Neural cell (in vitro differentiated cells): ENCODE measurements around the gene PLXNC1. TPM values are rescaled to one million over a fixed set of nuclear protein-coding genes. Genes with fewer than 3 reads are reported as not detected.

Source experiments
- H2AFZ ChIP-seq: fragments of 200-600, 300-800 bp; sonication (generic), shearing (Covaris generic); 2 replicates; pipeline ENCODE4 v1.6.0; 2014; ENCODE audit warnings: low read depth, mild to moderate bottlenecking, antibody characterized with exemption, low read length, moderate library complexity
- H3F3A ChIP-seq: fragments of 200-600 bp; shearing (Covaris generic); 2 replicates; pipeline ENCODE4 v1.6.1; 2016; ENCODE audit warnings: mild to moderate bottlenecking, moderate library complexity, mixed read lengths, antibody characterized with exemption, low read length; ENCODE audit not compliant: insufficient read depth, poor library complexity, severe bottlenecking
- H3K27ac ChIP-seq: fragments of 200-600, 300-800 bp; sonication (generic), shearing (Covaris generic); 2 replicates; pipeline ENCODE4 v1.5.1; 2014; ENCODE audit warnings: mild to moderate bottlenecking, low read length, moderate library complexity
- H3K27me3 ChIP-seq: fragments of 300-800, 200-600 bp; sonication (generic), shearing (Covaris generic); 2 replicates; pipeline ENCODE4 v1.6.0; 2014; ENCODE audit warnings: mild to moderate bottlenecking, low read depth, low read length, moderate library complexity; ENCODE audit not compliant: insufficient read depth
- H3K36me3 ChIP-seq: fragments of 300-800, 200-600 bp; sonication (generic), shearing (Covaris generic); 2 replicates; pipeline ENCODE4 v1.5.1; 2014; ENCODE audit warnings: mild to moderate bottlenecking, antibody characterized with exemption, low read length, moderate library complexity; ENCODE audit not compliant: insufficient read depth
- H3K4me2 ChIP-seq: fragments of 300-800, 200-600 bp; sonication (generic), shearing (Covaris generic); 2 replicates; pipeline ENCODE4 v1.6.0; 2014; ENCODE audit warnings: mild to moderate bottlenecking, low read length
- H3K4me3 ChIP-seq: fragments of 300-800, 200-600 bp; sonication (generic), shearing (Covaris generic); 2 replicates; pipeline ENCODE4 v1.5.1; 2014; ENCODE audit warnings: mild to moderate bottlenecking, low read length, moderate library complexity
- H3K79me2 ChIP-seq: fragments of 200-600 bp; shearing (Covaris generic); replicated peaks from 2 replicates; pipeline ENCODE4 v1.6.0; 2014; ENCODE audit warnings: mild to moderate bottlenecking, low read length, moderate library complexity; ENCODE audit not compliant: insufficient read depth
- H3K9ac ChIP-seq: fragments of 300-800, 200-600 bp; sonication (generic), shearing (Covaris generic); 2 replicates; pipeline ENCODE4 v1.6.1; 2016; ENCODE audit warnings: mild to moderate bottlenecking, low read length, mixed read lengths
- H3K9me2 ChIP-seq: fragments of 200-600 bp; shearing (Covaris generic); 2 replicates; pipeline ENCODE4 v1.6.1; 2016; ENCODE audit warnings: mild to moderate bottlenecking, low read length, mixed read lengths; ENCODE audit not compliant: insufficient read depth
- H3K9me3 ChIP-seq: fragments of 200-600, 300-800 bp; sonication (generic), shearing (Covaris generic); 2 replicates; pipeline ENCODE4 v1.6.1; 2016; ENCODE audit warnings: mild to moderate bottlenecking, mixed run types, low read length, moderate library complexity, mixed read lengths
- H4K20me1 ChIP-seq: fragments of 200-600 bp; shearing (Covaris generic); 2 replicates; pipeline ENCODE4 v1.6.1; 2016; ENCODE audit warnings: mild to moderate bottlenecking, mixed run types; ENCODE audit not compliant: insufficient read depth
- EP300 ChIP-seq: fragments of 450-650 bp; conservative IDR thresholded peaks from 2 replicates; pipeline ENCODE4 v1.6.1; 2014; ENCODE audit warnings: antibody characterized with exemption, mild to moderate bottlenecking, moderate library complexity; ENCODE audit not compliant: poor library complexity, severe bottlenecking
- EZH2 ChIP-seq: fragments of 200-600, 300-800 bp; shearing (Covaris generic), sonication (generic); IDR thresholded peaks from 2 replicates; pipeline ENCODE4 v1.6.1; 2014; ENCODE audit warnings: antibody characterized with exemption, low read length, borderline replicate concordance, mild to moderate bottlenecking; ENCODE audit not compliant: insufficient read depth, poor library complexity, severe bottlenecking
- MXI1 ChIP-seq: fragments of 450-650 bp; conservative IDR thresholded peaks from 2 replicates; pipeline ENCODE4 v1.6.1; 2014; ENCODE audit warnings: antibody characterized with exemption, mild to moderate bottlenecking; ENCODE audit not compliant: poor library complexity, severe bottlenecking
- POLR2AphosphoS5 ChIP-seq: IDR thresholded peaks from 2 replicates; pipeline ENCODE4 v1.6.1; 2012
- RAD21 ChIP-seq: fragments of 450-650 bp; conservative IDR thresholded peaks from 2 replicates; pipeline ENCODE4 v1.6.1; 2014; ENCODE audit warnings: antibody characterized with exemption, mild to moderate bottlenecking, moderate library complexity
- SMC3 ChIP-seq: fragments of 450-650 bp; conservative IDR thresholded peaks from 2 replicates; pipeline ENCODE4 v1.6.1; 2014; ENCODE audit warnings: antibody characterized with exemption, mild to moderate bottlenecking, moderate library complexity; ENCODE audit not compliant: poor library complexity
- TAF1 ChIP-seq: IDR thresholded peaks from 2 replicates; pipeline ENCODE4 v1.6.1; 2012; ENCODE audit warnings: low read depth
- polyA plus RNA-seq: library from polyadenylated mRNA; depleted of rRNA; stranded (reverse); fragments of >200 nt; gene quantifications from 2 replicates; pipeline ENCODE4 v1.2.3, GENCODE V29; 2014
- TF ChIP-seq, protein P1 (sequence below): fragments of 450-650 bp; IDR thresholded peaks from 2 replicates; pipeline ENCODE4 v1.5.1; 2014; ENCODE audit warnings: antibody characterized with exemption, mild to moderate bottlenecking, moderate library complexity; ENCODE audit not compliant: poor library complexity, severe bottlenecking
- TF ChIP-seq, protein P2 (sequence below): IDR thresholded peaks from 2 replicates; pipeline ENCODE4 v1.6.1; 2012; ENCODE audit warnings: borderline replicate concordance

Gene PLXNC1
- polyA plus RNA-seq, 1 donor from 2014 or later, result 76.3 TPM

DNA sequence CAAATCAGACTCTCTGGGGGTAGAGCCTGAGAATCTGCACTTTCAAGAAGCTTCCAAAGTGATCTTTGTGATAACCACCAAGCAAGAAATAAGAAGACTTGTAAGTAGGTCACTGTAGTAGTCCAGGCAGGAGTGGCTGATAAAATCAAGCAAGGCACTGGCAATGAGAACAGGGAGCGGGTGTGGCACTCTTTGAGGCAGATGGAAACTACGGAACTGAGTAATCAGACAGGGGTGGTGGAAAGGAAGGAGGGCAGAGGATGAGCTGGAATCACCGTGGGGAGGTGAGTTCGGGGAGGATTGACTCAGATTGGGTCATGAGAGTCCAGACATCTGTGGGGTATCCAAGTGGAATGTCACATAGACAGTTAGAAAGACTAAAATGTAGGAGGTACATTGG, 44.4 kb upstream of the PLXNC1 start:
- H3K27ac ChIP-seq, result no peak overlapping the region
- TF ChIP-seq TAF1, result no peak
- TF ChIP-seq SMC3, result no peak
- no peak for TF ChIP-seq MXI1
- no peak for TF ChIP-seq POLR2AphosphoS5
- TF ChIP-seq, protein P1, sequence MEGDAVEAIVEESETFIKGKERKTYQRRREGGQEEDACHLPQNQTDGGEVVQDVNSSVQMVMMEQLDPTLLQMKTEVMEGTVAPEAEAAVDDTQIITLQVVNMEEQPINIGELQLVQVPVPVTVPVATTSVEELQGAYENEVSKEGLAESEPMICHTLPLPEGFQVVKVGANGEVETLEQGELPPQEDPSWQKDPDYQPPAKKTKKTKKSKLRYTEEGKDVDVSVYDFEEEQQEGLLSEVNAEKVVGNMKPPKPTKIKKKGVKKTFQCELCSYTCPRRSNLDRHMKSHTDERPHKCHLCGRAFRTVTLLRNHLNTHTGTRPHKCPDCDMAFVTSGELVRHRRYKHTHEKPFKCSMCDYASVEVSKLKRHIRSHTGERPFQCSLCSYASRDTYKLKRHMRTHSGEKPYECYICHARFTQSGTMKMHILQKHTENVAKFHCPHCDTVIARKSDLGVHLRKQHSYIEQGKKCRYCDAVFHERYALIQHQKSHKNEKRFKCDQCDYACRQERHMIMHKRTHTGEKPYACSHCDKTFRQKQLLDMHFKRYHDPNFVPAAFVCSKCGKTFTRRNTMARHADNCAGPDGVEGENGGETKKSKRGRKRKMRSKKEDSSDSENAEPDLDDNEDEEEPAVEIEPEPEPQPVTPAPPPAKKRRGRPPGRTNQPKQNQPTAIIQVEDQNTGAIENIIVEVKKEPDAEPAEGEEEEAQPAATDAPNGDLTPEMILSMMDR, result no peak
- TF ChIP-seq RAD21, result no peak
- TF ChIP-seq EP300, result no peak
- TF ChIP-seq, protein P2, sequence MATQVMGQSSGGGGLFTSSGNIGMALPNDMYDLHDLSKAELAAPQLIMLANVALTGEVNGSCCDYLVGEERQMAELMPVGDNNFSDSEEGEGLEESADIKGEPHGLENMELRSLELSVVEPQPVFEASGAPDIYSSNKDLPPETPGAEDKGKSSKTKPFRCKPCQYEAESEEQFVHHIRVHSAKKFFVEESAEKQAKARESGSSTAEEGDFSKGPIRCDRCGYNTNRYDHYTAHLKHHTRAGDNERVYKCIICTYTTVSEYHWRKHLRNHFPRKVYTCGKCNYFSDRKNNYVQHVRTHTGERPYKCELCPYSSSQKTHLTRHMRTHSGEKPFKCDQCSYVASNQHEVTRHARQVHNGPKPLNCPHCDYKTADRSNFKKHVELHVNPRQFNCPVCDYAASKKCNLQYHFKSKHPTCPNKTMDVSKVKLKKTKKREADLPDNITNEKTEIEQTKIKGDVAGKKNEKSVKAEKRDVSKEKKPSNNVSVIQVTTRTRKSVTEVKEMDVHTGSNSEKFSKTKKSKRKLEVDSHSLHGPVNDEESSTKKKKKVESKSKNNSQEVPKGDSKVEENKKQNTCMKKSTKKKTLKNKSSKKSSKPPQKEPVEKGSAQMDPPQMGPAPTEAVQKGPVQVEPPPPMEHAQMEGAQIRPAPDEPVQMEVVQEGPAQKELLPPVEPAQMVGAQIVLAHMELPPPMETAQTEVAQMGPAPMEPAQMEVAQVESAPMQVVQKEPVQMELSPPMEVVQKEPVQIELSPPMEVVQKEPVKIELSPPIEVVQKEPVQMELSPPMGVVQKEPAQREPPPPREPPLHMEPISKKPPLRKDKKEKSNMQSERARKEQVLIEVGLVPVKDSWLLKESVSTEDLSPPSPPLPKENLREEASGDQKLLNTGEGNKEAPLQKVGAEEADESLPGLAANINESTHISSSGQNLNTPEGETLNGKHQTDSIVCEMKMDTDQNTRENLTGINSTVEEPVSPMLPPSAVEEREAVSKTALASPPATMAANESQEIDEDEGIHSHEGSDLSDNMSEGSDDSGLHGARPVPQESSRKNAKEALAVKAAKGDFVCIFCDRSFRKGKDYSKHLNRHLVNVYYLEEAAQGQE, result no peak
- TF ChIP-seq EZH2, result no peak
- H3K36me3 ChIP-seq, result no peaks in the 10 kb centered on the region
- H4K20me1 ChIP-seq, result no peaks in the 10 kb centered on the region
- no peaks in the 10 kb centered on the region for H3K9me2 ChIP-seq
- no peaks in the 10 kb centered on the region for H3K9me3 ChIP-seq
- no peaks in the 10 kb centered on the region for H3F3A ChIP-seq
- no peak overlapping the region for H3K9ac ChIP-seq
- H3K4me3 ChIP-seq, result no peak overlapping the region
- H3K27me3 ChIP-seq, result no peaks in the 10 kb centered on the region
- no peaks in the 10 kb centered on the region for H3K79me2 ChIP-seq
- H2AFZ ChIP-seq, result no peak overlapping the region
- no peak overlapping the region for H3K4me2 ChIP-seq

DNA sequence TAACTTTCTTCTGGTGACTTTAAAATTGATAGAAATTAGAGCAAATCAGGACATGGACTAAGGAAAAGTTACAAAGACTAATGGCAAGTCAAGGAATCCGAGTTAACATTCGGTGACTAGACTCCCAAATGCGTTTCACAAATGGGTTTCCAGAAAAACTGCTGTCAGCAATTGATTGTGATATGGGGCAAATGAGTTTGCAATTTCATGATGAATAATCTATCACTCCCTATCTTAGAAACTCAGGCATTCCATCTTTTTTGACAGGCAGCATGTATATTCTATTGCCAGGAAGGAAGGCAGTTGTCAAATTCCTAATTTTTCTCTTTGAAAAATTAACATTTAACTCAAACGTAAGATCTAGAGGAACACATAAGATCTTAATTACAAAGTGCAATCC, 40.5 kb upstream of the PLXNC1 start:
- Histone ChIP-seq H3K9ac (no peak overlapping the region), H3K4me2 (no peak overlapping the region), H3K79me2 (no peaks in the 10 kb centered on the region), H3K9me3 (no peaks in the 10 kb centered on the region), H3K27ac (no peak overlapping the region), H3K36me3 (no peaks in the 10 kb centered on the region), H4K20me1 (no peaks in the 10 kb centered on the region), H3K9me2 (no peaks in the 10 kb centered on the region), H3F3A (no peaks in the 10 kb centered on the region), H2AFZ (no peak overlapping the region), H3K27me3 (no peaks in the 10 kb centered on the region), H3K4me3 (no peak overlapping the region)
- TF ChIP-seq RAD21, result no peak
- TF ChIP-seq EP300, result no peak
- no peak for TF ChIP-seq TAF1
- TF ChIP-seq, protein P2, result no peak
- TF ChIP-seq SMC3, result no peak
- TF ChIP-seq, protein P1, result no peak
- TF ChIP-seq MXI1, result no peak
- TF ChIP-seq EZH2, result no peak
- TF ChIP-seq POLR2AphosphoS5, result no peak
